Stimulated activated memory B cell treated with anti-CD40 and anti-IgM and Interleukin-4, amounts not matched to agents 10 μg/mL and 1 μg/mL and 100 μg/mL, for 72 hours (primary cell): Measurements from ENCODE around the gene CCNA2.

Experiments used
- ATAC-seq: fragments of 150-1000 bp; cut with Tn5 transposase; 2 replicates; pipeline ENCODE4 v1.10.0; 2021
- H3K27ac Mint-ChIP-seq: one replicate; pipeline ENCODE4 v1.8.0; 2022; ENCODE audit warnings: mild to moderate bottlenecking, mixed read lengths
- H3K27me3 Mint-ChIP-seq: one replicate; pipeline ENCODE4 v1.8.0; 2022; ENCODE audit warnings: mixed read lengths
- H3K36me3 Mint-ChIP-seq: one replicate; pipeline ENCODE4 v1.8.0; 2022; ENCODE audit warnings: mixed read lengths
- H3K4me1 Mint-ChIP-seq: one replicate; pipeline ENCODE4 v1.8.0; 2022; ENCODE audit warnings: mixed read lengths
- H3K4me3 Mint-ChIP-seq: one replicate; pipeline ENCODE4 v1.8.0; 2022; ENCODE audit warnings: mild to moderate bottlenecking, moderate library complexity, mixed read lengths
- H3K9me3 Mint-ChIP-seq: one replicate; pipeline ENCODE4 v1.8.0; 2022; ENCODE audit warnings: mixed read lengths

Gene CCNA2

GRCh38 chr4:121819216-121819965, 4.3 kb downstream of the CCNA2 start:
- Mint-ChIP-seq H3K9me3 (no peaks in the 10 kb centered on the region), H3K36me3 (peaks cover 5% of the 10 kb centered on the region), H3K27ac (no peak overlapping the region), H3K27me3 (no peaks in the 10 kb centered on the region), H3K4me1 (peaks cover 13% of the 10 kb centered on the region), H3K4me3 (no peak overlapping the region)
- no peak for ATAC-seq

GRCh38 chr4:121818215-121818614, 5.5 kb downstream of the CCNA2 start:
- H3K4me1 Mint-ChIP-seq = peaks cover 9% of the 10 kb centered on the region
- no peaks in the 10 kb centered on the region for H3K9me3 Mint-ChIP-seq
- no peaks in the 10 kb centered on the region for H3K27me3 Mint-ChIP-seq

GRCh38 chr4:121817701-121818100, 6.0 kb downstream of the CCNA2 start:
- Mint-ChIP-seq H3K9me3 (no peaks in the 10 kb centered on the region), H3K27me3 (no peaks in the 10 kb centered on the region), H3K4me3 (no peak overlapping the region), H3K4me1 (peaks cover 4% of the 10 kb centered on the region), H3K27ac (no peak overlapping the region), H3K36me3 (peaks cover 18% of the 10 kb centered on the region)
- ATAC-seq = no peak

More at GRCh38 chr4:121818215-121818614, 5.5 kb downstream of the CCNA2 start:
- Mint-ChIP-seq H3K36me3 (peaks cover 14% of the 10 kb centered on the region), H3K4me3 (no peak overlapping the region), H3K27ac (no peak overlapping the region)
- no peak for ATAC-seq

- H3K9me3 Mint-ChIP-seq = no peaks in the 10 kb centered on the region
- no peaks in the 10 kb centered on the region for H3K27me3 Mint-ChIP-seq
- no peaks in the 10 kb centered on the region for H3K4me1 Mint-ChIP-seq
- H3K4me3 Mint-ChIP-seq = no peak overlapping the region
- no peak for ATAC-seq
- H3K27ac Mint-ChIP-seq = no peak overlapping the region
- peaks cover 20% of the 10 kb centered on the region for H3K36me3 Mint-ChIP-seq
These were observed 6.7 kb downstream of the CCNA2 start for GRCh38 chr4:121817006-121817405.

GRCh38 chr4:121814756-121815155, 8.9 kb downstream of the CCNA2 start:
- no peak for ATAC-seq
- Mint-ChIP-seq H3K4me1 (no peaks in the 10 kb centered on the region), H3K36me3 (peaks cover 34% of the 10 kb centered on the region), H3K9me3 (no peaks in the 10 kb centered on the region), H3K27ac (no peak overlapping the region), H3K4me3 (no peak overlapping the region), H3K27me3 (no peaks in the 10 kb centered on the region)

- Mint-ChIP-seq H3K27me3 (no peaks in the 10 kb centered on the region), H3K4me1 (no peaks in the 10 kb centered on the region), H3K36me3 (peaks cover 49% of the 10 kb centered on the region), H3K27ac (no peak overlapping the region), H3K9me3 (no peaks in the 10 kb centered on the region), H3K4me3 (no peak overlapping the region)
- no peak for ATAC-seq
These were observed 12.6 kb downstream of the CCNA2 start for GRCh38 chr4:121811122-121811521.

GRCh38 chr4:121806411-121806810, 17.3 kb downstream of the CCNA2 start:
- Mint-ChIP-seq H3K27ac (no peak overlapping the region), H3K36me3 (peaks cover 41% of the 10 kb centered on the region)

GRCh38 chr4:121801715-121802075, 22.0 kb downstream of the CCNA2 start:
- no peak for ATAC-seq
- Mint-ChIP-seq H3K27me3 (no peaks in the 10 kb centered on the region), H3K36me3 (peaks cover 16% of the 10 kb centered on the region), H3K27ac (peak overlapping the region; percentile 95), H3K9me3 (no peaks in the 10 kb centered on the region), H3K4me3 (peak overlapping the region; percentile 86), H3K4me1 (peaks cover 30% of the 10 kb centered on the region)

More at GRCh38 chr4:121806411-121806810, 17.3 kb downstream of the CCNA2 start:
- Mint-ChIP-seq H3K27me3 (no peaks in the 10 kb centered on the region), H3K4me1 (peaks cover 24% of the 10 kb centered on the region), H3K4me3 (no peak overlapping the region), H3K9me3 (no peaks in the 10 kb centered on the region)
- no peak for ATAC-seq

- ATAC-seq = peak; percentile 83
- H3K27ac Mint-ChIP-seq = peak within 1 kb of the TSS; percentile 95
These were observed 22.5 kb downstream of the CCNA2 start, which contains the start of gene EXOSC9 for GRCh38 chr4:121800961-121801714. TSS of gene EXOSC9 (plus strand) at chr4:121801323. CDS start at chr4:121801425, 102 bp downstream.

GRCh38 chr4:121800638-121800960, 23.1 kb downstream of the CCNA2 start:
- H3K4me1 Mint-ChIP-seq = peaks cover 32% of the 10 kb centered on the region

More at GRCh38 chr4:121800961-121801714, 22.5 kb downstream of the CCNA2 start, which contains the start of gene EXOSC9:
- H3K9me3 Mint-ChIP-seq = no peaks in the 10 kb centered on the region
- peak within 1 kb of the TSS; percentile 86 for H3K4me3 Mint-ChIP-seq
- peaks cover 30% of the 10 kb centered on the region for H3K4me1 Mint-ChIP-seq
- peaks cover 11% of the 10 kb centered on the region for H3K36me3 Mint-ChIP-seq
- H3K27me3 Mint-ChIP-seq = no peaks in the 10 kb centered on the region

GRCh38 chr4:121799867-121800501, 23.7 kb downstream of the CCNA2 start:
- Mint-ChIP-seq H3K9me3 (no peaks in the 10 kb centered on the region), H3K27ac (peak overlapping the region; percentile 95), H3K4me3 (no peak overlapping the region), H3K4me1 (peaks cover 32% of the 10 kb centered on the region), H3K36me3 (peaks cover 4% of the 10 kb centered on the region), H3K27me3 (no peaks in the 10 kb centered on the region)
- no peak for ATAC-seq

More at GRCh38 chr4:121800638-121800960, 23.1 kb downstream of the CCNA2 start:
- no peaks in the 10 kb centered on the region for H3K27me3 Mint-ChIP-seq
- peak overlapping the region; percentile 95 for H3K27ac Mint-ChIP-seq
- peaks cover 10% of the 10 kb centered on the region for H3K36me3 Mint-ChIP-seq
- peak; percentile 49 for ATAC-seq
- H3K4me3 Mint-ChIP-seq = peak overlapping the region; percentile 86
- no peaks in the 10 kb centered on the region for H3K9me3 Mint-ChIP-seq

- ATAC-seq = no peak
- peaks cover 29% of the 10 kb centered on the region for H3K4me1 Mint-ChIP-seq
- no peaks in the 10 kb centered on the region for H3K9me3 Mint-ChIP-seq
- no peak overlapping the region for H3K4me3 Mint-ChIP-seq
- H3K27me3 Mint-ChIP-seq = no peaks in the 10 kb centered on the region
- H3K27ac Mint-ChIP-seq = no peak overlapping the region
- no peaks in the 10 kb centered on the region for H3K36me3 Mint-ChIP-seq
These were observed 24.4 kb downstream of the CCNA2 start for GRCh38 chr4:121799208-121799823.

GRCh38 chr4:121796283-121796682, 27.4 kb downstream of the CCNA2 start:
- Mint-ChIP-seq H3K9me3 (no peaks in the 10 kb centered on the region), H3K27ac (peak overlapping the region; percentile 28), H3K27me3 (peaks cover under 1% of the 10 kb centered on the region), H3K36me3 (no peaks in the 10 kb centered on the region), H3K4me1 (peaks cover 14% of the 10 kb centered on the region), H3K4me3 (no peak overlapping the region)
- ATAC-seq = no peak

GRCh38 chr4:121794505-121795188, 29.0 kb downstream of the CCNA2 start:
- Mint-ChIP-seq H3K27ac (peak overlapping the region; percentile 28), H3K27me3 (peaks cover 13% of the 10 kb centered on the region), H3K4me3 (no peak overlapping the region), H3K36me3 (no peaks in the 10 kb centered on the region), H3K4me1 (peaks cover 14% of the 10 kb centered on the region), H3K9me3 (no peaks in the 10 kb centered on the region)
- ATAC-seq = no peak
